GM18519 (cell line): Measurements from ENCODE around the gene CENPN.
A peak's percentile ranks its signal among the peaks of the same experiment; 100 is the strongest.

Experiments used
- ATAC-seq: cut with Tn5 transposase; IDR thresholded peaks from one replicate; pipeline ENCODE4 v1.9.1; 2021; ENCODE audit warnings: mild to moderate bottlenecking, moderate library complexity; ENCODE audit not compliant: unreplicated experiment, low FRiP score

The CENPN gene

DNA sequence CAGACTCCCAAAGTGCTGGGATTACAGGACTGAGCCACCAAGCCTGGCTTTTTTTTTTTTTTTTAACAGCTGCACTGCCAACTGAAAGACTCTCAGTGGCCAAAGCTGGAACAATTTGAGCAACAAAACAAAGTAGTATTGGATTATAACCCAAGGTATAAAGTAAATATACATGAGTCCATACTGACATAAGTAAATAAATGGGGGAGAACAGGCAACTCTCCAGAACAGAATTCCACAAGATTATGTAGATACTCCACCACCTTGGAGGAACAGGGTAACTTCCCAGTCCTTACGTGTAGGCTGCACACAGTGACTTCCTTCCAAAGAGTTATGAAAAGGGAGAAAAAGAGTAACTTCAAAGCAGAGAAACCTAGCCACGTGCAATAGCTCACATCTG lies 16.0 kb upstream of the CENPN start:
- ATAC-seq, result no peak

- no peak for ATAC-seq
These were observed 15.1 kb upstream of the CENPN start for GRCh38 chr16:80991792-80992430.

- ATAC-seq, result no peak
These were observed 14.2 kb upstream of the CENPN start for GRCh38 chr16:80992676-80993293.

GRCh38 chr16:80993307-80993706 lies 13.7 kb upstream of the CENPN start:
- ATAC-seq, result no peak

- ATAC-seq, result no peak
These were observed 13.2 kb upstream of the CENPN start for GRCh38 chr16:80993834-80994233.

DNA sequence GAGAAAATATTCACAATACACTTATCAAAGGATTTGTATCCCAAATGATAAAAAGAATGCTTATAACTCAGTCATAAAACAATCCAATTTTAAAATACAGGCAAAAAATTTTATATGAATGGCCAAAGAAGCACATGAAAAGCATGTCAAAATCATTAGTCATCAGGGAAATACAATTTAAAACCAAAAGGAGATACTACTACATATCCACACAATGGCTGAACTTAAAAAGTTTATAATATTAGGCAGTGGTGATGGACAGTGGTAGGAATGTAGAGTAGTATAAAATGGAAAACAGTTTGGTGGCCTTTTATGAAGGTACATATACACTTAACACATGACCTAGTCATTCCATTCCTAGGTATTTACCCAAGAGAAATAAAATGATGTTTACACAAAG lies 12.6 kb upstream of the CENPN start:
- no peak for ATAC-seq

DNA sequence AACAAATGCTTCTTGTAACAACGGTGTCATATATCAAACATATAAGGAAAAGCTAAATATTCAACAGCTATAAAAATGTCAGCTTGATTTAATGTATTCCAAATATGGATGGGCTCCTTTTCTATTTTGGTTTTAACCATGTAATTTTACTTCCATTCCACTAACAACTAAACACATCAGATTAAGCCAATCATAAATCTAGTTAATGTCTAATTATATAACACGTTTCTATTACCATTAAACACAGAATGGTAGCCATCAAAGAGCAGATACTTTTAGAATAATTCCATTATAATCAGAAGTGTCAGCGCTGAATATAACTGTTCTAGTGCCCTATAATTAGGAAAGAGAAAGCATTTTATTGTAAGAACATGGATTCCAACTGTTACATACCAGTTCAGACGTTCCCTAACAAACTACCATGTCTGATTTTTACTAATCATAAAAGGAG lies 10.3 kb upstream of the CENPN start:
- no peak for ATAC-seq

DNA sequence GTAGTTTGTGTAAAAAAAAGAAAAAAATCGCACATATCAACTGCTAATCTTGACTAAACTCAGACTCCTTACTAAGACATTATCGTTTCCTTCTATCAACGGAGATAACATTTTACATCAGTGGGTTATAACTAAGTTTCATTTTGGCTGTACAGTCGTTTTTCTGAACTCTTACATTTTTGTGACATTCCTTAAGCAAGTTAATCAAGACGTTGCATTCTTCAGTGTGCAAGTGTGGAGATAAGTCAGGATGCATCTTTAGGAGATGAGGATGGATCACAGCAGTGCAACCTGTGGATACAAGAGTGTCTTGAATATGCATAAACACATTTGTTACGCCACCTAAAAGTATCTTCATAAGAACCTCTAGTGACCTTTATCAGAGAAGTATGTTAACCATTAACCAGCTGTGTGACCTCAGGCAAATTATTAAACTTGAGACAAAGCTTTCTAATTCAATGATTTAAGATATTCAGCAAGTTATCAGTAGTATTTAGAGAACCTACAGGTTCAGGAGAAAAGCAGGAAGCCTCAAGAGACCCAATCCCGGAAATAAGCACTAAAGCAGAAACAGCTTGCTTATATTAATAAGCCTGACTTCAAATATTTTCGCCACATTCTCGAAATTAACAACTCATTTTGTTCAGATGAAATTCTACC lies 9.7 kb upstream of the CENPN start:
- ATAC-seq, result no peak

DNA sequence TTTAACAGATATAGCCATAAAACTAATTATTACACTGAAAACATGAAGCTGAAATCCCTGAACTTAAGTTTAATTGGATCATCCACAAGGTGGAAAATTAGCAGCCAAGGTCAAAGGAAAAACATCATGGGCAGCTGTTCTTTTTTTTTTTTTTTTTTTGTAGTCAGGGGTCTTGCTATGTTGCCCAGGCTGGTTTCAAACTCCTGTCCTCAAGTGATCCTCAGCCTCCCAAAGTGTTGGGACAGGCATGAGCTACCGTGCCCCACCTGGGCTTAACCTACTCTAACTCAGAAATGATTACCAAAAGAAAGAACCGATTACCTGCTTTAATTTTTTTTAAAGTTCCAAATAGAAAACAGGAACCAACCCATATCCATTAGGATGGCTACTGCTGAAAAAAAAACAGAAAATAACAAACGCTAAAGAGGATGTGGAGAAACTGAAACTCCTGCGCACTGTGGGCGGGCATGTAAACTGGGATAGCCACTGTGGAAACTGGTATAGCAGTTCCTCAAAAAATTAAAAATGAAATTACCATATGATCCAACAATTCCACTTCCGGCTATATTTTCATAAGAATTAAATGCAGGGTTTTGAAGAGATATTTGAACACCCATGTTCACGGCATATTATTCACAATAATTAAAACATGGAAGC lies 8.9 kb upstream of the CENPN start:
- no peak for ATAC-seq

DNA sequence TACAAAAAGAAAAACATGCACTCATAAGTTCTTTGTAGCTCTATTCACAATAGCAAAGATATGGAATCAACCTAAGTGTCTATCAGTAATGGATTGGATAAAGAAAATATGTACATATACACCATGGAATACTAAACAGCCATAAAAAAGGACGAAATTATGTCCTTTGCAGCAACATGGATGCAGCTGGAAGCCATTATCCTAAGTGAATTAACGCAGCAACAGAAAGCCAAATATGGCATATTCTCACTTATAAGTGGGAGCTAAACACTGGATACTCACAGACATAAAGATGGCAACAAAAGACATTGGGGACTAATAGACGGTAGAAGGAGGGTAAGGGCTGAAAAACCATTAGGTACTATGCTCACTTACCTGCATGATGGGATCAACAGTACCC lies 6.1 kb upstream of the CENPN start:
- ATAC-seq, result no peak

DNA sequence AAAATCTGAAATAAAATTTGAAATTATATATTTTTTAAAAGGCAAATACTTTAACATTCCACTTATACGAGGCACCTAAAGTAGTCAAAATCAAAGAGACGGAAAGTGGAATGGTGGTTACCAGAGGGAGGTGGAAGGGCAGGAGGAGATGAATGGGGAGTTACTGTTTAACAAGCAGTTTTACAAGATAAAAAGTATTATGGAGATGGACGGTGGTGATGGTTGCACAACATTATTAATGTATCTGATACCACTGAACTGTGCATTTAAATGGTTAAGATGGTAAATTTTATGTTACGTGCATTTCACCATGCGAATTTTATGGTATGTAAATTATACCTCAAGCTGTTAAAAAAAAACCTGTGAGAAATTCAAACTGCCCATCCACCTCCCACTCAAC lies 5.7 kb upstream of the CENPN start:
- ATAC-seq, result no peak

GRCh38 chr16:81003064-81003463 lies 4.0 kb upstream of the CENPN start:
- ATAC-seq, result no peak

DNA sequence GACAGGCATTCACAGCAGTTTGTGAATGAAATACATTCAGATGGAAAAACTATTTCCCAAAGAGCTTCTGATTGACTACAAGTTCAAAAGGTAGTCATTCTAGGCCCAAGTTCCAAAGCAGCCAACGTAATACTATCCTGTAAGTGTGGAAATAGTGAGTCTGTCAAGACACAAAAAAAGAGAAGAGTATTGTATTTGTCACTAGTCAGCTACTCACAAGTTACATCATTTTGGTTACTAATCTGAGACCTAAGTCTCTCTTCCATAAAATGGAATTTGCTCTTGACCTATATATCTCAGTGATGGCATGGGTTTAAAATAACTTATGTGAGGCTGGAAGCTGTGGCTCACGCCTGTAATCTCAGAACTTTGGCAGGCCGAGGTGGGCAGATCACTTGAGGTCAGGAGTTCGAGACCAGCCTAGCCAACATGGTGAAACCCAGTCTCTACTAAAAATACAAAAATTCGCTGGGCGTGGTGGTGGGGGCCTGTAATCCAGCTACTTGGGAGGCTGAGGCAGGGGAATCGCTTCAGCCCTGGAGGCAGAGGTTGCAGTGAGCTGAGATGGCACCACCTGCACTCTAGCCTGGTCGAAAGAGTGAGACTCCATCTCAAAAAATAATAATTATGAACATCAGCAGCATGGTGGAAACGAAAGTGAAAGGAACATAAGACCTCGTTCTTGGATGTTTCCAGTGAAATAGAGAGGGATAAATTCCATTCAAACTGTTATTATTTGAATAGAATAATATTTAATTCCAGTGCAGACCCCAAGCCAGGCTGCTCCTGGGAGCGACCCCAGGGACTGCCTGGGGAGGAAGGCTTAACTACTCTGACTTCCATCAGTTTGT lies 3.2 kb upstream of the CENPN start:
- no peak for ATAC-seq

- ATAC-seq, result no peak
These were observed 2.2 kb upstream of the CENPN start for GRCh38 chr16:81004646-81005353.

DNA sequence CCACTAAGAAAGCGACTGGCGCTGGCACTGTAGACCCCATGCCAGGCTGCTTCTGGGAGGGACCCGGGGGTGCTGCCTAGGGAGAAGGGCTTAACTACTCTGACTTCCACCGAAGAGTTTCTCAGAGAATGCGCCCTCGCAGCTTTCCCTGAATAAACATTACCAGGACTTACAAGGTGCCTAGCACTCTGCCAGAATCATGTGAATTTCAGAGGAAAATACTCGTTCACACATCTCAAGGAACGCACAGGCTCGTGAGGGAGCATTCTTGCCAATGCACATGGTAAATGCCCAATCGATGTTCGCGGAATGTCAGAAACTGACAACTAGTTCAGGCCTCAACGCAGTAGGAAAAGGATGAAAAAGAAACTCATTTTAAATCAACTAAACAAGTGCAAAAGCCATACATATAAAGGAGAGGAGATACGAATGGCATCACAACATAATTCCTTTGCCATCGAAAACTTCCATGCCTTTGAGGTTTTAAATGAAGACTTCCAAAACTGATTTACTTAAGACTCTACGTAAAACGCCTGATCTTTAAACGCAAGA lies 1.3 kb upstream of the CENPN start:
- no peak for ATAC-seq

DNA sequence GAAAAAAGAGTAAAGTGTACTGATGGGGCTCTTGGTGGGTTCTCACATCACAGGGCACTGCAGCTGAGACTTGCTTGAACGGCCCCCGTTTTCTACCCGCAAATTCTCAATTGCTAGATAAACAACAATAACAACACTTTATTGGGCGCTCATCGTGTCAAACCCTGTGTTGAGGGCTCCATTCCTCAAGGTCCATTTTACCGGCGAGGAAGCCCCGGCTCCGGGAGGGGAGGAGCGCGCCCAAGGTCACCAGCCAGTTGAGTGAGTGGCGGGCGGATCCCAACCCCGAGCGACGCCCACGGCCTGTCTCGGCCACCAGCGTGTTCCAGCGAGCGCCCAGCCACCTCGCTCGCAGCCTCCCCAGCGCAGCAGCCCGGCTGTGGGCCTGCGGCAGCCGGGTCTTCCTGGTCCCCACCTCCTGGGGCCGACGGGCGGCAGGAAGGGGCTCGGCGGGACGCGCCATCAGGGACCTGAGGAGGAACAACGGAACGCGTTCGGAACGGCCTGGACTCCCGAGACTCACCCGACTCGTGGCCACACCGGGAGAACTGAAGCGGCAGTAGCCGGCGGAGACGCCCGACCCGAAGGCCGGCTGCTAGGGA lies 702 bp upstream of the CENPN start:
- peak; percentile 15 for ATAC-seq

DNA sequence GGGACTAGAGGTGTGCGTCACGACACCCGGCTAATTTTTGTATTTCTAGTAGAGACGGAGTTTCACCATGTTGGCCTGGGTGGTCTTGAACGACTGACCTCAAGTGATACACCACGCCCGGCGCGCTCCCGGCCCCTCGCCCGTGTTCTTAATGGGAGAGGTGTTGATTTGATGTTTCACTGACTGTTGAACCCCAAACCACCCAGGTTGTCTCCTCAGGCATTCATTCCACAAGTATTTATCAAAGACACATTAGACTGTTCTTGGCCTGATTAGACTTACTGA lies 1.4 kb downstream of the CENPN start:
- ATAC-seq, result no peak

- no peak for ATAC-seq
These were observed 6.0 kb downstream of the CENPN start for GRCh38 chr16:81012974-81013373.

GRCh38 chr16:81014672-81015071 lies 7.7 kb downstream of the CENPN start:
- ATAC-seq, result no peak

DNA sequence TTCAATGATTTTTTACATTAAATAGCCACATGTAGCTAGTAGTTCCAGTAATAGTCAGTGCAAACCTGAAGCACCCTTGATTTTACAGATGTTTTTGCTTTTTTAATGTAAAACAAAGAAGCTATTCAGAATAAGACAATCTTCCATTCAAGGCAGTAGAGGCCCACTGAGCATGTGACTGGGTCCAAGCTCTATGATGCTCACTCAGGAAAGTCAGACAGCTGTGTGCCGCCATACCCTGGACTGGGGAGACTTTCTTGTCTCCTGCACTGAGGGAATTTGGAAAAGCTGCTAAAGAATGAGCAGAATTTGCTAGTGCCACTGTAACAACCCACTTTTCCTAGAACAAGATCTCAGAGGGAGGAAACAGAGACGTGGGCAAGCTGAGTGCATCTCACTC lies 11.5 kb downstream of the CENPN start:
- ATAC-seq, result no peak
